NB4 (cell line): ENCODE results near the gene AFAP1.

ENCODE experiments used
- DNase-seq: peaks from one replicate; pipeline ENCODE4 v3.0.0; 2010; ENCODE audit warnings: low read depth
- H3K4me3 ChIP-seq: one replicate; pipeline ENCODE4 v1.5.1; 2011; ENCODE audit warnings: mild to moderate bottlenecking, low read depth, low read length, moderate library complexity
- MYC ChIP-seq: IDR thresholded peaks from 2 replicates; pipeline ENCODE4 v1.6.1; 2011; ENCODE audit warnings: low read depth, low read length
- POLR2A ChIP-seq: IDR thresholded peaks from 2 replicates; pipeline ENCODE4 v1.6.1; 2011; ENCODE audit warnings: mild to moderate bottlenecking; ENCODE audit not compliant: insufficient read length; ENCODE audit errors: extremely low read depth
- TF ChIP-seq, protein P1 (sequence below): IDR thresholded peaks from one replicate; pipeline ENCODE4 v1.5.1; 2012; ENCODE audit warnings: low read depth, low read length
- TF ChIP-seq, protein P2 (sequence below): IDR thresholded peaks from 2 replicates; pipeline ENCODE4 v1.6.1; 2011; ENCODE audit warnings: low read depth, low read length

AFAP1 gene

DNA sequence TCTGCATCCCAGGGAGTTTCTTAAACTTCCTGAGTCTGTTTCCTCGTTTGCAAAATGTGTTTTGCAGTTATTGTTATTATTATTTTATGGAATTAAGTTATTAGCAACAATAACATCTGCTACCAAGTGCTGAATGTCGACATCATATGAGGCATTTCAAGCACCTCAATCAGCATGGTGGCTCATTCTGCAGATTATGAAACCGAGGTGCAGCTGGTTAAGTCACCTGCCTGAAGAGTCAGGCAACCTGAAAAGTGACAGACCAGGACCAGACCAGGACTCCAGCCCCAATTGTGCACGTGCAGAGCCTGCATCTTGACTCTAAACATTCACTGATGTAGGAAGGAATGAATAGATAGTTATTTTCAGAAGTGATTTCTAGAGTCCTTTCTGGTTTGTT, 99.8 kb downstream of the AFAP1 start:
- TF ChIP-seq, protein P1, sequence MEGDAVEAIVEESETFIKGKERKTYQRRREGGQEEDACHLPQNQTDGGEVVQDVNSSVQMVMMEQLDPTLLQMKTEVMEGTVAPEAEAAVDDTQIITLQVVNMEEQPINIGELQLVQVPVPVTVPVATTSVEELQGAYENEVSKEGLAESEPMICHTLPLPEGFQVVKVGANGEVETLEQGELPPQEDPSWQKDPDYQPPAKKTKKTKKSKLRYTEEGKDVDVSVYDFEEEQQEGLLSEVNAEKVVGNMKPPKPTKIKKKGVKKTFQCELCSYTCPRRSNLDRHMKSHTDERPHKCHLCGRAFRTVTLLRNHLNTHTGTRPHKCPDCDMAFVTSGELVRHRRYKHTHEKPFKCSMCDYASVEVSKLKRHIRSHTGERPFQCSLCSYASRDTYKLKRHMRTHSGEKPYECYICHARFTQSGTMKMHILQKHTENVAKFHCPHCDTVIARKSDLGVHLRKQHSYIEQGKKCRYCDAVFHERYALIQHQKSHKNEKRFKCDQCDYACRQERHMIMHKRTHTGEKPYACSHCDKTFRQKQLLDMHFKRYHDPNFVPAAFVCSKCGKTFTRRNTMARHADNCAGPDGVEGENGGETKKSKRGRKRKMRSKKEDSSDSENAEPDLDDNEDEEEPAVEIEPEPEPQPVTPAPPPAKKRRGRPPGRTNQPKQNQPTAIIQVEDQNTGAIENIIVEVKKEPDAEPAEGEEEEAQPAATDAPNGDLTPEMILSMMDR: no peak
- TF ChIP-seq, protein P2, sequence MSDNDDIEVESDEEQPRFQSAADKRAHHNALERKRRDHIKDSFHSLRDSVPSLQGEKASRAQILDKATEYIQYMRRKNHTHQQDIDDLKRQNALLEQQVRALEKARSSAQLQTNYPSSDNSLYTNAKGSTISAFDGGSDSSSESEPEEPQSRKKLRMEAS: no peak
- no peak for TF ChIP-seq POLR2A
- TF ChIP-seq MYC: no peak
- H3K4me3 ChIP-seq: no peak overlapping the region
- DNase-seq: no peak

DNA sequence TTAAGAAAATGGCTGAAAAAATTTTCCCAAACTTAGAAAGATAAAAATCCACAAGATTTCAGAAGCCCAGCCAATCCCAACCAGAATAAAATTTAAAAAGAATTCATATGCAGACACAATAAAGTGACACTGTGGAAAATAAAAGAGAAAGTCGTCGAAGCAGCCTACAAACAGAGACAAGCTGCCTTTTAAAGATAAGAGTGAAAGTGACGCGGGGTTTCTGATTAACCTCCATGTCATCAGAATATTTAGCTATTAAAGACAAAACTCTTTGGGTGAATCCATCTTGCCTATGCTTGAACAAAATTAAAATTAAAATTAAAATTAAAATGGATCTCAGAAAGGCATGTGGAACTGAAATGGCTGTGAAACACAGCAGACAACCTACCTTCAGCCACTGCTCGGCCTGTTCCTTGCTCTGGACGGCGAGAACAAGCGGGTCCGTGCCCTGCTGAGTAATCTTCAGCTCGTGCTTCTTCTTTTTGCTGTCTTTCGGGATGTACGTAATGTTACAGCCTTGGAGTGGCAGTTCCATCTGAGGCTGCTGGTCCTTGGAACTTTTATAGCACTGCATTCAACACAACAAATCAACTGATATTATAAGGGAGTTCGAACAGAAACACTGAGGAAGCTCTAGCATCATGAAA, 101.4 kb downstream of the AFAP1 start:
- no peak for DNase-seq
- H3K4me3 ChIP-seq: no peak overlapping the region
- TF ChIP-seq, protein P1: no peak
- TF ChIP-seq, protein P2: no peak
- TF ChIP-seq POLR2A (no peak), MYC (no peak)

DNA sequence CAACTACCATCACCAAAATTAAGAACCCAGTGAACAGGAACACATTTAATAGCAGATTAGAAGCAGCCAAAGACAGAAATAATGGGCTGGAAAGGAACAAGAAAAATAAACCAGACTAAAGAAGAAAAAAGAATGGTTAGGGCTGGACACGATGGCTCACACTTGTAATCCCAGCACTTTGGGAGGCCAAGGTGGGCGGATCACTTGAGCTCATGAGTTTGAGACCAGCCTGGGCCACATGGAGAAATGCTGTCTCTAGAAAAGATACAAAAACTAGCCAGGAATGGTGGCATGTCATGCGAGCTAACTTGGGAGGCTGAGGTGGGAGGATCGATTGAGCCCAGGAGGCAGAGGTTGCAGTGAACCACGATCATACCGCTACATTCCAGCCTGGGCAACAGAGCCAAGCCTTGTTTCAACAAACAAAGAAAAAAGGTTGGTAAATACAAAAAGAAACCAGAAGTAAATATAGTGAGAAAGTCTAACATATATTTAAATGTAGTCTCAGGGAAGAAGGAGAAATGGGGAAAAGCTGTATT, 102.0 kb downstream of the AFAP1 start:
- no peak for DNase-seq
- no peak overlapping the region for H3K4me3 ChIP-seq
- TF ChIP-seq, protein P2: no peak
- TF ChIP-seq MYC (no peak), POLR2A (no peak)
- TF ChIP-seq, protein P1: no peak

DNA sequence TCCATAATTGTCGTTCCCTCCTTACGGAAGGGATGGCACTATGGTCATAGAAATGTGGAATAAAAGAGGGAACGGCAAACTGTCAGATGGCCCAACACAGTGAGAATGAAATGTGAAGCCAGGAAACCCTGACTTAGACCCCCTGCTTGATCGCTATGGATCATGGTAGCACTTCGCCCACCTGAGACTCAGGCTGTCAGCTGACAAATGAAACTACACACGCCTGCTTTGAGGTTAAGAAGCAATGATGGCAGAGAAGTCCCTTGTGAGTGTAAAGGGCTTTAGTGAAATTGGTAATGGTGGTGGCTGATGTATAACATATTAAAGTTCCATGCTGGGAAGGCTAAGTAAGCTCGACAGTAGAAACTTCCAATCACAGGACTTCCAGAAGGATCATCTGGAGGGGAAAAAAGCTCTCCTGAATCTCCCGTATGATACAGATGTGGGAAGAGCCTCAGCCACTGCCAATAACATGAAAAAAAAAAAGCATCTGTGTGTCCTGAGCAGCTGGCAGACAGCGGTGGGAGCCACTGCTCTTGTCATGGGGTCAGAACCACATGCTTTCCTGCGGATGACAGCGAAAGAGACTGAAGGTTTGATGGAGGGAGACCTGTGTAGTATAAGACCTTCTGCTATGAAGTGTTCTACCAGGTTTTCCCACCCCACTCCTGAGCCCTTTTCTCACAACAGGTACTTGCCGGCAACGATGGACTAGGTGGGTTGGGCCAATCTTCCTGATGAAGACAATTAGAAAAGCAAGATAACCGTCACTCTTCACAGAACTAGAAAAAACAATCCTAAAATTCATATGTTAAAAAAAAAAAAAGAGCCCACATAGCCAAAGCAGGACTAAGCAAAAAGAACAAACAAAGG, 107.6 kb downstream of the AFAP1 start:
- TF ChIP-seq POLR2A (no peak), MYC (no peak)
- TF ChIP-seq, protein P1: no peak
- TF ChIP-seq, protein P2: no peak
- no peak overlapping the region for H3K4me3 ChIP-seq

DNA sequence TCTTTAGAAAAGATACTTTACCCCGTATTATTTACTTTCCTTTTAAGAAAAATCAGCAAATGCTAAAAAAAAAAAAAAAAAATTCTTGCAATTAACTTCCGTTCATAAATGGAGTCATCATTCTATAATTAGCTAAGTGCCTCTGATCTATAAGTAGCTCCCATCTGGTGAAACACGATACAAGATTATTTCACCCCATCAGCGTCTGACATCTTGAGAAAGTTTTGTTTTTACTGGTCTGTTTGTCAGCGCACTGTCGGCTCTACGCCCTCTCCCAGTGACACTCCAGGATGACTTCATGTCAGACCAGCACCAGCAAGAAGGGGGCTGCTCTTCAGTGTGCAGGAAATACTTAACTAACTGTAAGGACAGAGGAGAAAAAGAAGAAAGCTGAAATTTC, 108.3 kb downstream of the AFAP1 start:
- no peak for DNase-seq

More for the DNA sequence above, 107.6 kb downstream of the AFAP1 start:
- DNase-seq: no peak

More for the DNA sequence above, 108.3 kb downstream of the AFAP1 start:
- no peak overlapping the region for H3K4me3 ChIP-seq
- TF ChIP-seq POLR2A: no peak
- TF ChIP-seq, protein P2: no peak
- TF ChIP-seq, protein P1: no peak
- no peak for TF ChIP-seq MYC
